B cell (primary cell): Measurements from ENCODE around the gene POLQ. TPM values are rescaled to one million over a fixed set of nuclear protein-coding genes. Genes with fewer than 3 reads are reported as not detected.

Source experiments
- ATAC-seq: fragments of 200-7000 bp; cut with Tn5 transposase; one replicate; pipeline ENCODE4 v1.10.0; 2021; ENCODE audit warnings: low read depth, mild to moderate bottlenecking, moderate number of reproducible peaks, moderate library complexity
- CTCF ChIA-PET: fragments of 350-600 bp; sonication (Branson Sonifier 250); formaldehyde crosslinking; loops from one replicate; lab custom pipeline; 2021; ENCODE audit warnings: antibody characterized with exemption, inconsistent platforms; lab: Charles Lee
- POLR2A ChIA-PET: fragments of 350-600 bp; sonication (Branson Sonifier 250); formaldehyde crosslinking; loops from one replicate; lab custom pipeline; 2021; ENCODE audit warnings: antibody characterized with exemption; lab: Charles Lee
- DNase-seq: peaks from one replicate; pipeline ENCODE4 v3.0.0; 2013
- H2AFZ ChIP-seq: 2 replicates; pipeline ENCODE4 v1.6.1; 2012; ENCODE audit warnings: mild to moderate bottlenecking, low read depth, low read length; ENCODE audit not compliant: insufficient read depth, poor library complexity, severe bottlenecking
- H3K27ac ChIP-seq, 2 donors: 1 replicate in 1 of 2; 2 replicates in 1 of 2; pipeline ENCODE4 v1.5.1; 2012 to 2013; ENCODE audit warnings: low read length in 2 of 2, mild to moderate bottlenecking in 2 of 2, moderate library complexity in 1 of 2
- H3K27me3 ChIP-seq, 4 experiments: fragments of 200-600 bp in 1 of 4; sonication (generic) in 1 of 4; replicated peaks in 1 of 4; 1 replicate in 2 of 4; 2 replicates in 2 of 4; pipeline versions ENCODE4 v1.6.1 to v1.7.0; 2013 to 2016; ENCODE audit warnings: low read length in 3 of 4, mild to moderate bottlenecking in 2 of 4, mixed read lengths in 1 of 4, moderate library complexity in 1 of 4; ENCODE audit not compliant: insufficient read depth in 4 of 4, control insufficient read depth in 3 of 4; ENCODE audit errors: control extremely low read depth in 1 of 4
- H3K36me3 ChIP-seq, 2 experiments: replicated peaks in 1 of 2; 1 replicate in 1 of 2; 2 replicates in 1 of 2; pipeline versions ENCODE4 v1.6.1 to v1.7.1; 2013; ENCODE audit warnings: low read length in 1 of 2; ENCODE audit not compliant: insufficient read depth in 2 of 2, control insufficient read depth in 1 of 2; ENCODE audit errors: control extremely low read depth in 1 of 2, extremely low read depth in 1 of 2
- H3K4me1 ChIP-seq, 2 donors: fragments of 200-600 bp in 1 of 2; sonication (generic) in 1 of 2; 1 replicate in 1 of 2; 2 replicates in 1 of 2; pipeline versions ENCODE4 v1.5.1 to v1.6.1; 2013 to 2017; ENCODE audit warnings: low read length in 2 of 2; ENCODE audit not compliant: control insufficient read depth in 2 of 2, insufficient read depth in 2 of 2
- H3K4me2 ChIP-seq: replicated peaks from 2 replicates; pipeline ENCODE3; 2012; ENCODE audit warnings: mild to moderate bottlenecking, low read depth, low read length; ENCODE audit not compliant: poor library complexity, severe bottlenecking
- H3K4me3 ChIP-seq, 5 experiments: fragments of 200-600 bp in 1 of 5; sonication (generic) in 1 of 5; 1 replicate in 3 of 5; 2 replicates in 2 of 5; pipeline versions ENCODE4 v1.5.1 to v1.7.0; 2011 to 2016; ENCODE audit warnings: low read length in 4 of 5, mild to moderate bottlenecking in 4 of 5, low read depth in 2 of 5, control low read depth in 1 of 5, moderate library complexity in 1 of 5; ENCODE audit not compliant: insufficient read depth in 1 of 5; ENCODE audit errors: control extremely low read depth in 1 of 5, extremely low read depth in 1 of 5
- H3K79me2 ChIP-seq: fragments of 200-600 bp; sonication (generic); one replicate; pipeline ENCODE4 v1.6.0; 2016; ENCODE audit warnings: low read length; ENCODE audit not compliant: control insufficient read depth, insufficient read depth
- H3K9ac ChIP-seq: fragments of 200-600 bp; sonication (generic); 2 replicates; pipeline ENCODE4 v1.6.1; 2017; ENCODE audit warnings: mild to moderate bottlenecking, low read length, moderate library complexity
- H3K9me3 ChIP-seq, 3 donors: one replicate each; pipeline versions ENCODE4 v1.6.1 to v1.7.1; 2013; ENCODE audit warnings: low read length in 2 of 3; ENCODE audit not compliant: control insufficient read depth in 2 of 3, insufficient read depth in 1 of 3; ENCODE audit errors: control extremely low read depth in 1 of 3
- H4K20me1 ChIP-seq: 2 replicates; pipeline ENCODE4 v1.6.0; 2012; ENCODE audit warnings: mild to moderate bottlenecking, low read length; ENCODE audit not compliant: insufficient read depth, control insufficient read depth, poor library complexity, severe bottlenecking
- H3K27ac Mint-ChIP-seq: one replicate; pipeline ENCODE4 v1.8.0; 2021; ENCODE audit warnings: mixed read lengths
- H3K27me3 Mint-ChIP-seq: one replicate; pipeline ENCODE4 v1.8.0; 2021; ENCODE audit warnings: mixed read lengths
- H3K4me1 Mint-ChIP-seq: one replicate; pipeline ENCODE4 v1.8.0; 2021; ENCODE audit warnings: mixed read lengths
- H3K4me3 Mint-ChIP-seq: one replicate; pipeline ENCODE4 v1.8.0; 2021; ENCODE audit warnings: mixed read lengths
- H3K9me3 Mint-ChIP-seq: one replicate; pipeline ENCODE4 v1.8.0; 2022; ENCODE audit warnings: mixed read lengths; ENCODE audit not compliant: insufficient read depth
- EZH2 ChIP-seq: IDR thresholded peaks from 2 replicates; pipeline ENCODE4 v1.6.1; 2012; ENCODE audit warnings: borderline replicate concordance, low read depth, mild to moderate bottlenecking, moderate library complexity, low read length; ENCODE audit not compliant: insufficient read depth, poor library complexity, severe bottlenecking
- WGBS: methylation state at CpG from one replicate; pipeline ENCODE4 v1.1.5; 2013; ENCODE audit warnings: missing lambda C conversion rate; ENCODE audit not compliant: insufficient coverage; 5-methylcytosine and 5-hydroxymethylcytosine counted together
- intact Hi-C: fragments of 100-400 bp; cut with micrococcal nuclease; formaldehyde crosslinking; loops from one replicate; pipeline ENCODE4 v1.10.0; 2022
- polyA plus RNA-seq: library from polyadenylated mRNA; depleted of rRNA; stranded (reverse); fragments of >200 nt; gene quantifications from 2 replicates; pipeline ENCODE4 v1.2.3, GENCODE V29; 2012
- total RNA-seq, 2 donors: library from RNA; stranded (reverse); fragments of 120-200 nt in 1 of 2; gene quantifications; 1 replicate in 1 of 2; 2 replicates in 1 of 2; pipeline versions ENCODE4 v1.2.3 to v1.2.4, GENCODE V29; 2013 to 2022
- TF ChIP-seq, protein P1 (sequence below): fragments of 200-600 bp; IDR thresholded peaks from one replicate; pipeline ENCODE4 v1.8.0; 2022; ENCODE audit warnings: antibody characterized with exemption, mild to moderate bottlenecking

Gene POLQ
- total and polyA plus RNA-seq, 2 donors (not counting 1 experiment from before 2014, with no cell fraction given): 0.25 to 0.79 TPM

- Histone ChIP-seq H3K4me1 (no peaks in the 10 kb centered on the region), H2AFZ (no peak within 1 kb of the TSS), H3K4me3 (no peak within 1 kb of the TSS), H3K27ac (no peak within 1 kb of the TSS), H3K27me3 (no peaks in the 10 kb centered on the region), H3K9me3 (no peaks in the 10 kb centered on the region), H3K9ac (no peak within 1 kb of the TSS), H3K79me2 (no peaks in the 10 kb centered on the region), H3K4me2 (no peak within 1 kb of the TSS), H3K36me3 (no peaks in the 10 kb centered on the region), H4K20me1 (no peaks in the 10 kb centered on the region)
- DNase-seq (no peak), ATAC-seq (no peak)
- no peak for TF ChIP-seq EZH2
- TF ChIP-seq, protein P1, sequence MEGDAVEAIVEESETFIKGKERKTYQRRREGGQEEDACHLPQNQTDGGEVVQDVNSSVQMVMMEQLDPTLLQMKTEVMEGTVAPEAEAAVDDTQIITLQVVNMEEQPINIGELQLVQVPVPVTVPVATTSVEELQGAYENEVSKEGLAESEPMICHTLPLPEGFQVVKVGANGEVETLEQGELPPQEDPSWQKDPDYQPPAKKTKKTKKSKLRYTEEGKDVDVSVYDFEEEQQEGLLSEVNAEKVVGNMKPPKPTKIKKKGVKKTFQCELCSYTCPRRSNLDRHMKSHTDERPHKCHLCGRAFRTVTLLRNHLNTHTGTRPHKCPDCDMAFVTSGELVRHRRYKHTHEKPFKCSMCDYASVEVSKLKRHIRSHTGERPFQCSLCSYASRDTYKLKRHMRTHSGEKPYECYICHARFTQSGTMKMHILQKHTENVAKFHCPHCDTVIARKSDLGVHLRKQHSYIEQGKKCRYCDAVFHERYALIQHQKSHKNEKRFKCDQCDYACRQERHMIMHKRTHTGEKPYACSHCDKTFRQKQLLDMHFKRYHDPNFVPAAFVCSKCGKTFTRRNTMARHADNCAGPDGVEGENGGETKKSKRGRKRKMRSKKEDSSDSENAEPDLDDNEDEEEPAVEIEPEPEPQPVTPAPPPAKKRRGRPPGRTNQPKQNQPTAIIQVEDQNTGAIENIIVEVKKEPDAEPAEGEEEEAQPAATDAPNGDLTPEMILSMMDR: no peak
- H3K27me3 Mint-ChIP-seq: no peaks in the 10 kb centered on the region
- intact Hi-C loops: no loop called here
- POLR2A ChIA-PET: no interaction called here
- no peak within 1 kb of the TSS for H3K4me3 Mint-ChIP-seq
- no peaks in the 10 kb centered on the region for H3K9me3 Mint-ChIP-seq
- H3K27ac Mint-ChIP-seq: no peak within 1 kb of the TSS
- CTCF ChIA-PET: no interaction called here
- no peaks in the 10 kb centered on the region for H3K4me1 Mint-ChIP-seq
- WGBS: 91% methylated on average over 3 of the region's 5 CpGs
These were observed 21.9 kb upstream of the POLQ start, which contains the start of gene ARGFX for GRCh38 chr3:121567649-121568048. ARGFX (plus strand) TSS chr3:121567949; CDS start chr3:121570714, 2,765 bp downstream.

DNA sequence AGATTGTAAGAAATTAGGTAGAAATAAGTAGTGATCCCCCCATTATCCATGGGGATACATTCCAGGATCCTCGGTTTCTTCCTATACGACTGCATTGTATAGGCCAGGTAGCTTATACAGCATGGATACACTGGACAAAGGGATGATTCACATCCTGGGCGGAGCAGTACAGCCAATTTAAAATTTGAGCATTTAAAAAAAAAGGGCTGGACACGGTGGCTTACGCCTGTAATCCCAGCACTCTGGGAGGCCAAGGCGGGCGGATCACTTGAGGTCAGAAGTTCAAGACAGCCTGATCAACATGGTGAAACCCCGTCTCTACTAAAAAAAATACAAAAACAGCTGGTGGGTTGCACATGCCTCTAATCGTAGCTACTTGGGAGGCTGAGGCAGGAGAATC is 21.0 kb upstream of the POLQ start:
- H4K20me1 ChIP-seq: no peaks in the 10 kb centered on the region
- no peaks in the 10 kb centered on the region for H3K79me2 ChIP-seq
- Mint-ChIP-seq H3K27me3 (peaks cover 4% of the 10 kb centered on the region), H3K9me3 (no peaks in the 10 kb centered on the region), H3K27ac (no peak overlapping the region), H3K4me1 (no peaks in the 10 kb centered on the region), H3K4me3 (no peak overlapping the region)
- no peak for DNase-seq
- H3K4me2 ChIP-seq: no peak overlapping the region
- WGBS: 99% methylated on average over 8 of the region's 9 CpGs
- ChIA-PET POLR2A (interaction anchor here (0.6 kb wide), 1 partner anchor 941 kb away, joined by 3 read pairs; no protein-coding TSS in a partner anchor), CTCF (no interaction called here)
- H2AFZ ChIP-seq: no peak overlapping the region
- H3K4me3 ChIP-seq: no peak overlapping the region
- no peaks in the 10 kb centered on the region for H3K27me3 ChIP-seq
- H3K36me3 ChIP-seq: no peaks in the 10 kb centered on the region
- TF ChIP-seq, protein P1: no peak
- TF ChIP-seq EZH2: no peak
- no peak overlapping the region for H3K9ac ChIP-seq
- ATAC-seq: no peak
- H3K9me3 ChIP-seq: no peaks in the 10 kb centered on the region
- H3K27ac ChIP-seq: no peak overlapping the region
- intact Hi-C loops: no loop called here
- no peaks in the 10 kb centered on the region for H3K4me1 ChIP-seq
